Omental fat pad (tissue), 4 donors: ENCODE data around the gene ESR1. TPM values are rescaled to one million over a fixed set of nuclear protein-coding genes. Genes with fewer than 3 reads are reported as not detected.

Source experiments
- ATAC-seq: fragments of 150-250 bp; one replicate; pipeline ENCODE4 v1.9.1; 2016; ENCODE audit warnings: mild to moderate bottlenecking, moderate library complexity; ENCODE audit not compliant: low FRiP score
- DNase-seq: peaks from one replicate; pipeline ENCODE4 v3.0.0-alpha.2; 2019; ENCODE audit warnings: low spot score
- CTCF ChIP-seq, 3 donors: fragments of 450-650 bp; IDR thresholded peaks; one replicate each; pipeline ENCODE4 v1.5.1; 2016 to 2017; ENCODE audit warnings: antibody characterized with exemption in 3 of 3, mild to moderate bottlenecking in 3 of 3, moderate library complexity in 2 of 3
- total RNA-seq, 4 donors: library from RNA; depleted of rRNA; stranded (reverse); fragments of >200 nt; gene quantifications; one replicate each; pipeline ENCODE4 v1.1.0, GENCODE V29; 2016

ESR1 gene
- total RNA-seq, 4 donors from 2014 or later, result 2.3 to 4.9 (median 3.8) TPM

- ATAC-seq (no peak), DNase-seq (no peak)
- no peak for TF ChIP-seq CTCF (IDR thresholded peaks at IDR 0.05)
Observed at GRCh38 chr6:152167641-152168603, 360.4 kb downstream of the ESR1 start.

- no peak for TF ChIP-seq CTCF (IDR thresholded peaks at IDR 0.05)
- no peak for DNase-seq
- ATAC-seq, result no peak
Observed at GRCh38 chr6:152170313-152170701, 362.8 kb downstream of the ESR1 start.

- TF ChIP-seq CTCF (IDR thresholded peaks at IDR 0.05), result no peak
- DNase-seq (no peak), ATAC-seq (no peak)
Observed at GRCh38 chr6:152170702-152171667, 363.5 kb downstream of the ESR1 start.

- no peak for TF ChIP-seq CTCF (IDR thresholded peaks at IDR 0.05)
- ATAC-seq, result no peak
- DNase-seq, result no peak
Observed at GRCh38 chr6:152173321-152173720, 365.8 kb downstream of the ESR1 start.

- DNase-seq, result no peak
- ATAC-seq, result no peak
- no peak for TF ChIP-seq CTCF (IDR thresholded peaks at IDR 0.05)
Observed at GRCh38 chr6:152173957-152174356, 366.5 kb downstream of the ESR1 start.

- no peak for TF ChIP-seq CTCF (IDR thresholded peaks at IDR 0.05)
- DNase-seq (no peak), ATAC-seq (no peak)
Observed at GRCh38 chr6:152176268-152176667, 368.8 kb downstream of the ESR1 start.
